Brain microvascular endothelial cell (primary cell): ENCODE results near the gene DVL1.

Source experiments
- DNase-seq: peaks from one replicate; pipeline ENCODE4 v3.0.0-alpha.2; 2020
- H3K27ac ChIP-seq: fragments of 250-450 bp; sonication (Bioruptor Pico); 2 replicates; pipeline ENCODE4 v1.5.1; 2020; ENCODE audit warnings: mild to moderate bottlenecking, moderate library complexity
- H3K27me3 ChIP-seq: fragments of 250-450 bp; sonication (Bioruptor Pico); replicated peaks from 2 replicates; pipeline ENCODE4 v1.5.1; 2020; ENCODE audit warnings: mild to moderate bottlenecking
- H3K36me3 ChIP-seq: fragments of 250-450 bp; sonication (Bioruptor Pico); replicated peaks from 2 replicates; pipeline ENCODE4 v1.5.1; 2020; ENCODE audit warnings: mild to moderate bottlenecking
- H3K4me3 ChIP-seq: 2 replicates; pipeline ENCODE4 v1.5.1; 2011; ENCODE audit warnings: low read depth, mild to moderate bottlenecking, control low read depth, low read length, moderate library complexity
- in situ Hi-C: cut with HindIII; loops from 2 replicates; pipeline ENCODE4 v1.10.0; 2017; ENCODE audit warnings: low sequenced_read_pairs, low pct_ligation_motif_present
- TF ChIP-seq, protein P1 (sequence below): IDR thresholded peaks from 2 replicates; pipeline ENCODE4 v1.5.1; 2011; ENCODE audit warnings: low read depth, mild to moderate bottlenecking, moderate library complexity, low read length, control low read depth, inconsistent platforms; ENCODE audit errors: missing control alignments

The DVL1 gene

DNA sequence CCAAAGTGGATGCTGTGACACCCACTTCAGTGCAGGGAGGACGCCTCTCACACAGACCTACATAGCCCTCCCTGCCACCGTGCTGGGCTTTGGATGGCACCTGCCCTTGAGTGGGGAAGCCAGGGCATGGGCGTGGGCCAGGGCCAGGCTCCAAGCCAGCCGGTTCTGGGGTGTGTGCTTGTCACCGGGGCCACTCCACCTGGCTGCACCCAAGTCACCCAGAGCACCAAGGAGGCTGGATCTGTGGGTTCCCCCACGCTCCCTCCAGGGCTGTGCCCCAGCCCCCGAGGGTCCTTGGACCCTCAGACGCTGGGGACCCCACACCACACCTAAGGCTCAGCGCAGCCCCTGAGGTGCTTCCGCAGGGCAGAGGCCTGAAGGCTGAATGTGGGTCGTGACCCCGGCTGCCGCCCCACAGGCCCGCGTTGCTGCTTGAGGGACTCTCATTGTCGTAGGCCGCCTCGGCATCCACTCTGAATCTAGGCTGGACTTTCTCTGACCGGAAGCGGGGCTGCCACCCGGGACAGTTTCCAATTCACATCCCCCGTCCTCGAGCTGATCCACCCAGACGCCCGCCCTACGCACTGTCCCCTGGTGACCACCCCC, 7.7 kb upstream of the DVL1 start:
- Histone ChIP-seq H3K4me3 (peak overlapping the region; percentile 72), H3K27me3 (no peaks in the 10 kb centered on the region), H3K36me3 (peaks cover 8% of the 10 kb centered on the region), H3K27ac (no peak overlapping the region)
- TF ChIP-seq, protein P1, sequence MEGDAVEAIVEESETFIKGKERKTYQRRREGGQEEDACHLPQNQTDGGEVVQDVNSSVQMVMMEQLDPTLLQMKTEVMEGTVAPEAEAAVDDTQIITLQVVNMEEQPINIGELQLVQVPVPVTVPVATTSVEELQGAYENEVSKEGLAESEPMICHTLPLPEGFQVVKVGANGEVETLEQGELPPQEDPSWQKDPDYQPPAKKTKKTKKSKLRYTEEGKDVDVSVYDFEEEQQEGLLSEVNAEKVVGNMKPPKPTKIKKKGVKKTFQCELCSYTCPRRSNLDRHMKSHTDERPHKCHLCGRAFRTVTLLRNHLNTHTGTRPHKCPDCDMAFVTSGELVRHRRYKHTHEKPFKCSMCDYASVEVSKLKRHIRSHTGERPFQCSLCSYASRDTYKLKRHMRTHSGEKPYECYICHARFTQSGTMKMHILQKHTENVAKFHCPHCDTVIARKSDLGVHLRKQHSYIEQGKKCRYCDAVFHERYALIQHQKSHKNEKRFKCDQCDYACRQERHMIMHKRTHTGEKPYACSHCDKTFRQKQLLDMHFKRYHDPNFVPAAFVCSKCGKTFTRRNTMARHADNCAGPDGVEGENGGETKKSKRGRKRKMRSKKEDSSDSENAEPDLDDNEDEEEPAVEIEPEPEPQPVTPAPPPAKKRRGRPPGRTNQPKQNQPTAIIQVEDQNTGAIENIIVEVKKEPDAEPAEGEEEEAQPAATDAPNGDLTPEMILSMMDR, result no peak
- in situ Hi-C loops, result no loop called here
- DNase-seq, result no peak

DNA sequence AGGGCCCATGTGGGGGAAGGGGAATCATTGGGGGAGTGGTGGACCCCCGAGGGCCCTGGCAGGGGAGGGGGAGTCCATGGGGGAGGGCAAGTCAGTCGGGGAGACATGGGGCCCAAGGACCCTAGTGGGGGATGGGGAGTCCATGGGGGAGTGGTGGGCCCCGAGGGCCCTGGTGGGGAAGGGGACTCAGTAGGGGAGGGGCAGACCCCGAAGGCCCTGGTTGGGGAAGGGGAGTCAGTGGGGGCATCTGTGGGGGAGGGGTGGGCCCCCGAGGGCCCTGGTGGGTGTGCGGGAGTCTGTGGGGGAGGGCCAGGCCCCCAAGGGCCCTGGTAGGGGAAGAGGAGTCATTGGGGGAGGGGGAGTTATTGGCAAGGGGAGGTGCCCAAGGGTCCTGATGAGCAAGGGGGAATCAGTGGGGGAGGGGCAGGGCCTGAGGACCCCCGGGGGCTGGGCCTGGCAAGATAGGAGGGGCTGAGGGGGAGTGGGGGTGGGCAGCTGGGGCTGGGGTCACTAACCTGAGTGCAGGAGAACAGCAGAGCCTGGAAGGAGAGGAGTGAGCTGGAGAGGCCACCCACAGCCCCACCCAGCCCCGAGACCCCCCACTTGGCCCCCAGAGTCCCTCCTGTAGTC, 7.1 kb upstream of the DVL1 start:
- no peak overlapping the region for H3K27ac ChIP-seq
- in situ Hi-C loops, result no loop called here
- no peak for DNase-seq
- peaks cover 8% of the 10 kb centered on the region for H3K36me3 ChIP-seq
- TF ChIP-seq, protein P1, result no peak
- H3K4me3 ChIP-seq, result peak overlapping the region; percentile 72
- H3K27me3 ChIP-seq, result no peaks in the 10 kb centered on the region

DNA sequence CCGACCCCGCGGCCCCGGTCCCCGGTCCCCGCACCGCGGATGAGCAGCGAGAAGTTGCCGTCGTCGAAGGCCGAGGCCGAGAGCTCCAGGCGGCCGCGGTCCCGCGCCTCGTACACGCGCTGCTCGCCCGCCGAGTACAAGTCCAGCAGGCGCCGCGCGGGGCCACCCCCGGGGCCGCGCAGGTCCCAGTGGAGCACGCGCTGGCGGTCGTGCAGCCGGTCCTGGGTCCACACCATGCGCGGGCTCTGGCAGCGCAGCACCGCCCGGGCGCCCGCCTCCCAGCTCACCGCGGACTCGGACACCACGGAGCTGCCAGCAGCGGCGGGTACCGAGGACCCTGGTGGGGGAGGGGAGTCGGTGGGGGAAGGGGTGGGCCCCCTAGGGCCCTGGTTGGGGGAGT, 6.2 kb upstream of the DVL1 start:
- DNase-seq, result no peak
- H3K4me3 ChIP-seq, result peak overlapping the region; percentile 26
- TF ChIP-seq, protein P1, result no peak
- no peaks in the 10 kb centered on the region for H3K27me3 ChIP-seq
- peaks cover 8% of the 10 kb centered on the region for H3K36me3 ChIP-seq
- in situ Hi-C loops, result no loop called here
- no peak overlapping the region for H3K27ac ChIP-seq

- in situ Hi-C loops, result no loop called here
- Histone ChIP-seq H3K4me3 (no peak overlapping the region), H3K36me3 (peaks cover 8% of the 10 kb centered on the region), H3K27me3 (no peaks in the 10 kb centered on the region), H3K27ac (no peak overlapping the region)
- TF ChIP-seq, protein P1, result no peak
- no peak for DNase-seq
These were observed 5.3 kb upstream of the DVL1 start for GRCh38 chr1:1354271-1355247.

GRCh38 chr1:1353389-1354151, 4.4 kb upstream of the DVL1 start:
- DNase-seq, result no peak
- in situ Hi-C loops, result no loop called here
- TF ChIP-seq, protein P1, result no peak
- Histone ChIP-seq H3K36me3 (peaks cover 8% of the 10 kb centered on the region), H3K27me3 (no peaks in the 10 kb centered on the region), H3K27ac (no peak overlapping the region), H3K4me3 (no peak overlapping the region)
